Measurements from ENCODE around the gene A2ML1. TPM values are rescaled to one million over a fixed set of nuclear protein-coding genes. Genes with fewer than 3 reads are reported as not detected.
"Not testable (repeated sequence)": the region's sequence is repeated elsewhere in the genome, so short reads cannot be mapped to it uniquely, and the experiment has no call there.

A2ML1 gene
- total RNA-seq, 1 donor from 2014 or later = not detected

GRCh38 chr12:8816448-8817050 is 5.9 kb upstream of the A2ML1 start:
- H3K27me3 Mint-ChIP-seq (ENCODE audit: unreplicated experiment) = peaks cover 4% of the 10 kb centered on the region
- no peak overlapping the region for H3K27ac Mint-ChIP-seq (ENCODE audit: unreplicated experiment)
- H3K4me3 Mint-ChIP-seq (ENCODE audit: unreplicated experiment) = no peak overlapping the region

GRCh38 chr12:8817856-8818255 is 4.6 kb upstream of the A2ML1 start:
- TF ChIP-seq CTCF (IDR thresholded peaks at IDR 0.05; ENCODE audit: partially characterized antibody, unreplicated experiment) = no peak
- peaks cover 4% of the 10 kb centered on the region for H3K4me1 Mint-ChIP-seq (ENCODE audit: low read depth, unreplicated experiment)
- no peak overlapping the region for H3K27ac Mint-ChIP-seq (ENCODE audit: unreplicated experiment)
- H3K9me3 Mint-ChIP-seq (ENCODE audit: unreplicated experiment) = peaks cover 2% of the 10 kb centered on the region
- no peak overlapping the region for H3K4me3 Mint-ChIP-seq (ENCODE audit: unreplicated experiment)
- H3K36me3 Mint-ChIP-seq (ENCODE audit: unreplicated experiment) = no peaks in the 10 kb centered on the region
- DNase-seq = no peak
- H3K27me3 Mint-ChIP-seq (ENCODE audit: unreplicated experiment) = peaks cover 4% of the 10 kb centered on the region

More at GRCh38 chr12:8816448-8817050, 5.9 kb upstream of the A2ML1 start:
- no peaks in the 10 kb centered on the region for H3K36me3 Mint-ChIP-seq (ENCODE audit: unreplicated experiment)
- DNase-seq = no peak
- H3K9me3 Mint-ChIP-seq (ENCODE audit: unreplicated experiment) = peaks cover 2% of the 10 kb centered on the region
- peaks cover 4% of the 10 kb centered on the region for H3K4me1 Mint-ChIP-seq (ENCODE audit: low read depth, unreplicated experiment)
- TF ChIP-seq CTCF (IDR thresholded peaks at IDR 0.05; ENCODE audit: partially characterized antibody, unreplicated experiment) = no peak

- H3K27me3 Mint-ChIP-seq (ENCODE audit: unreplicated experiment) = peaks cover 4% of the 10 kb centered on the region
- peaks cover 4% of the 10 kb centered on the region for H3K4me1 Mint-ChIP-seq (ENCODE audit: low read depth, unreplicated experiment)
- no peak overlapping the region for H3K4me3 Mint-ChIP-seq (ENCODE audit: unreplicated experiment)
- H3K27ac Mint-ChIP-seq (ENCODE audit: unreplicated experiment) = no peak overlapping the region
- TF ChIP-seq CTCF (IDR thresholded peaks at IDR 0.05; ENCODE audit: partially characterized antibody, unreplicated experiment) = no peak
- no peaks in the 10 kb centered on the region for H3K9me3 Mint-ChIP-seq (ENCODE audit: unreplicated experiment)
- H3K36me3 Mint-ChIP-seq (ENCODE audit: unreplicated experiment) = no peaks in the 10 kb centered on the region
- DNase-seq = no peak
These were observed 3.9 kb upstream of the A2ML1 start for GRCh38 chr12:8818526-8818925.

- Mint-ChIP-seq H3K4me3 (ENCODE audit: unreplicated experiment) (no peak overlapping the region), H3K27ac (ENCODE audit: unreplicated experiment) (no peak overlapping the region), H3K4me1 (ENCODE audit: low read depth, unreplicated experiment) (no peaks in the 10 kb centered on the region), H3K36me3 (ENCODE audit: unreplicated experiment) (no peaks in the 10 kb centered on the region), H3K27me3 (ENCODE audit: unreplicated experiment) (peaks cover 4% of the 10 kb centered on the region), H3K9me3 (ENCODE audit: unreplicated experiment) (no peaks in the 10 kb centered on the region)
- no peak for TF ChIP-seq CTCF (IDR thresholded peaks at IDR 0.05; ENCODE audit: partially characterized antibody, unreplicated experiment)
- no peak for DNase-seq
These were observed 2.8 kb upstream of the A2ML1 start for GRCh38 chr12:8819666-8819980.

GRCh38 chr12:8820676-8821407 is 1.6 kb upstream of the A2ML1 start:
- not testable (repeated sequence) for H3K27me3 Mint-ChIP-seq (ENCODE audit: unreplicated experiment); DNase-seq; H3K9me3 Mint-ChIP-seq (ENCODE audit: unreplicated experiment); H3K36me3 Mint-ChIP-seq (ENCODE audit: unreplicated experiment); H3K4me3 Mint-ChIP-seq (ENCODE audit: unreplicated experiment); H3K4me1 Mint-ChIP-seq (ENCODE audit: low read depth, unreplicated experiment); H3K27ac Mint-ChIP-seq (ENCODE audit: unreplicated experiment)
